Loucy (cell line): ENCODE results near the gene USP20.

ENCODE experiments used
- EZH2phosphoT487 ChIP-seq: fragments of 200-600 bp; IDR thresholded peaks from 2 replicates; pipeline ENCODE4 v1.6.1; 2018; ENCODE audit warnings: antibody characterized with exemption, mild to moderate bottlenecking, moderate library complexity, borderline replicate concordance
- TF ChIP-seq, protein P1 (sequence below): fragments of 200-600 bp; sonication (generic); conservative IDR thresholded peaks from 2 replicates; pipeline ENCODE4 v1.5.1; 2014; ENCODE audit warnings: mild to moderate bottlenecking, antibody characterized with exemption, low read length

DNA sequence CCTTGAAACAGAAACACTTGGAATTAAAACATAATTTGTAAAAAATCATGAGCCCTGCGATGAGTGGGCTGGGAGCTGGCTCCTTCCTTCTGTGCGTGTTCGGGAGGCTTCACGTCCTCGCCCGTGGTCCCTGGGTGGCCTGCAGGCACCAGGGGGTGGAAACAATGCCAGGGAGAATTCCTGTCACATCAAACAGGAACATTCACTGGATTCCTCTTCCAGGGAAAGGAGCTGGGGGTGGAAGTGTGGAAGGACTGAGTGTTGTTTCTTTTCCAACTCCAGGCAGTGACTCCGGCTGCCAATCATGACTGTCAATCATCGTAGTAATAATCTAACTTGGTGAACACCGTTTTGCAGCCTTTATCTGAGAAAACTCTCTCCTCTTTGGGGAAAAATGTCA lies 21.6 kb upstream of the USP20 start:
- TF ChIP-seq, protein P1, sequence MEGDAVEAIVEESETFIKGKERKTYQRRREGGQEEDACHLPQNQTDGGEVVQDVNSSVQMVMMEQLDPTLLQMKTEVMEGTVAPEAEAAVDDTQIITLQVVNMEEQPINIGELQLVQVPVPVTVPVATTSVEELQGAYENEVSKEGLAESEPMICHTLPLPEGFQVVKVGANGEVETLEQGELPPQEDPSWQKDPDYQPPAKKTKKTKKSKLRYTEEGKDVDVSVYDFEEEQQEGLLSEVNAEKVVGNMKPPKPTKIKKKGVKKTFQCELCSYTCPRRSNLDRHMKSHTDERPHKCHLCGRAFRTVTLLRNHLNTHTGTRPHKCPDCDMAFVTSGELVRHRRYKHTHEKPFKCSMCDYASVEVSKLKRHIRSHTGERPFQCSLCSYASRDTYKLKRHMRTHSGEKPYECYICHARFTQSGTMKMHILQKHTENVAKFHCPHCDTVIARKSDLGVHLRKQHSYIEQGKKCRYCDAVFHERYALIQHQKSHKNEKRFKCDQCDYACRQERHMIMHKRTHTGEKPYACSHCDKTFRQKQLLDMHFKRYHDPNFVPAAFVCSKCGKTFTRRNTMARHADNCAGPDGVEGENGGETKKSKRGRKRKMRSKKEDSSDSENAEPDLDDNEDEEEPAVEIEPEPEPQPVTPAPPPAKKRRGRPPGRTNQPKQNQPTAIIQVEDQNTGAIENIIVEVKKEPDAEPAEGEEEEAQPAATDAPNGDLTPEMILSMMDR: no peak
- TF ChIP-seq EZH2phosphoT487: no peak
